HG03457 (cell line): ENCODE results near the gene PAIP1.
A peak's percentile ranks its signal among the peaks of the same experiment; 100 is the strongest.
"Not testable (repeated sequence)": the region's sequence is repeated elsewhere in the genome, so short reads cannot be mapped to it uniquely, and the experiment has no call there.

Source experiments
- ATAC-seq: cut with Tn5 transposase; IDR thresholded peaks from one replicate; pipeline ENCODE4 v1.9.1; 2021; ENCODE audit warnings: moderate number of reproducible peaks; ENCODE audit not compliant: unreplicated experiment

The PAIP1 gene, protein sequence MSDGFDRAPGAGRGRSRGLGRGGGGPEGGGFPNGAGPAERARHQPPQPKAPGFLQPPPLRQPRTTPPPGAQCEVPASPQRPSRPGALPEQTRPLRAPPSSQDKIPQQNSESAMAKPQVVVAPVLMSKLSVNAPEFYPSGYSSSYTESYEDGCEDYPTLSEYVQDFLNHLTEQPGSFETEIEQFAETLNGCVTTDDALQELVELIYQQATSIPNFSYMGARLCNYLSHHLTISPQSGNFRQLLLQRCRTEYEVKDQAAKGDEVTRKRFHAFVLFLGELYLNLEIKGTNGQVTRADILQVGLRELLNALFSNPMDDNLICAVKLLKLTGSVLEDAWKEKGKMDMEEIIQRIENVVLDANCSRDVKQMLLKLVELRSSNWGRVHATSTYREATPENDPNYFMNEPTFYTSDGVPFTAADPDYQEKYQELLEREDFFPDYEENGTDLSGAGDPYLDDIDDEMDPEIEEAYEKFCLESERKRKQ

GRCh38 chr5:43556857-43557542, at the start of gene PAIP1:
Gene PAIP1 (minus strand): TSS chr5:43557077. CDS start chr5:43556846, 231 bp downstream.
- ATAC-seq = peak; percentile 67

DNA sequence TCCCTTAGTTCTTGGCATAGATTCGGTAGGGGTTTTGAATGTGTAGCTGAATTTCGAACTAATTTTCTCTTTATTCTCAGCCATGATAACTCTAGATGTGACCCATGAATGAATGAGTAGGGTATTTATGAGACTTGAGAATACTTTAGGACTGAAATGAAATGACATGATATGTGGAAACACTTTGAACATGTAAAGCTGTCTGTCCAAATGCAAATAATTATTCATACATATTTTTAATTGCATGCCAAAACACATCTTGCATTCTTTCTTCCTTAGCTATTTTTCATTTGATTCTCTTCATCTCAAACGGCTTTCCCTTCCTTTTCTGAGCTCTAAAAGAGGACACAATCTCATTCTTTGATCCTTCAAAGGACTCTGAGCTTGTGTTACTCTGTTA, 49.5 kb upstream of the PAIP1 start:
- no peak for ATAC-seq

GRCh38 chr5:43604699-43605098, 47.8 kb upstream of the PAIP1 start:
- no peak for ATAC-seq

DNA sequence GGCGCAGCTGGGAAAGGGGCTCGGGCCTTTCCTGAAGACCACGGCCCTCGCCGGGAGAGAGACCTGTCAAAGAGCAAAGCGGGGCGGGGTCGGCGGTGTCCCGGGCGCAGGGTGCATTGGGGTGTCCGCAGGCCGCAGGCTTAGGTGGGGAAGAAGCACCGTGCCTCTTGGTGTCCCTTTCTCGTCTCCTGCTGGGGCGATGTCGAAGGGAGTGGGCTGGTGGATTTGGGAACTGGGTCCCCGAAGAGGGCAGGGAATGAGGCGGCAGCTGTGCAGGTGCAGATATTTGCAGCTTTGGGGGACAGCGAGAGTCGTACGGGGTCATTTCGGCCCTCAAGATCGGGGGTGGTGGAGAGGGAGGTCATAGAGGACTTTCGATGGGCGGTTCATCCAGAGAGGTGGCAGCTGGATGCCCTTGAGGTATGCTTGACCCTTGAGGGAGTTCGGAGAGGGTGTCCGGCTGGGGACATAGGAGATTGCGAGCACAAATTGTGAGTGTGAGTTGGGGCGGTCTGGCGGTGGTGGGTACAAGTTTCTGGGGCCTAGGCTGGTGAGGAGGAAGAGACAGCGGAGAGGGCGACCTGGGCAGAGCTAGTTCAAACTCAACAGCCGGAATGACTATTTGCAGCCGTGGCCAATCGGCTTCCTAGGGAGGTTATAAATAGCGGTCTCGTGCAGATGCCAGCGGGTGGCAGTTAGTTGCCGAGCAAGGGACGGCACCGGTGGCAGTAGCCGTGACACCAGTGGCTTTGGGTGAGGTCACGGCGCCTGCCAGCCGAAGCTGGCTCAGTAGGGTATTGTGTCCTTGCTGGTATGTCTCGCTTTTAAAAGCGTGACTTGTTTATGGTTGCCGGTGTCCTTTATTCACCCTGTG, 46.7 kb upstream of the PAIP1 start:
- ATAC-seq = peak; percentile 48

- peak; percentile 74 for ATAC-seq
Observed at GRCh38 chr5:43602461-43603343, 45.8 kb upstream of the PAIP1 start, which contains the start of gene NNT. Gene NNT (plus strand): TSS chr5:43603180. CDS start chr5:43609196, 6,016 bp downstream.

DNA sequence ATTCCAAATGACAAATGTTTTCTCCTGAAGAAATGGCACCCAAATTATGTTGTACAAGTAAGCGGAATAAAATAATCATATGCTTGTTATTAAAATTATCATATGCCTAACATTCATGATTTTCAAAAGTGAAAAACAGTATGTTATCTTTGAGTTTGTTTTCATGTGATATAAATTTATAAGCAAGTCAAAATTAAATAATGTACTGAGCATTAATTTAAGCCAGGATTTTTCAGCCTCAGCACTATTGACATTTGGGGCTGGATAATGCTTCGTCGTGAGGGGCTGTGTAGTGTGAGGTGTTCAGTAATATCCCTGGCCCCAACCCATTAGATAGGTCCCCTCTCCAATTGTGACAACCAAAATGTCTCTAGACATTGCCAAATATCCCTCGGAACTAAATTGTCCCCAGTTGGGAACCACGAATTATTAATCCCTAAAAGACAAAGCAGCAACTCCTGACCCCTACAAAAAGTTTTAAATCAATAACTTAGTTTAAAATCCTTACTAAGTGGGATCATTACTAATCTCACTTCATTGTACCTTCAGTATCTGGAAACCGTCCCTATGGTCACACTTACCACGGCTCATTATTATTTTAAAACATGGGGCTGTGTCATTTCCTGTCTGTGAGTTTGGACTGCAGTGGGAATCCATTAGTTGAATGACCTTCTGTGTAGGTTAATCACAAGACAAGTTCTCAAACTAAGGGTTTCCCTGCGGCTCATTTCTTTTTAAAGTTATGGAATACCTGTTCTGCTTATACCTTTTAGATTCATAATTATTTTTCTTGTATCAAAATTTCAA, 44.8 kb upstream of the PAIP1 start:
- ATAC-seq = peak; percentile 29

GRCh38 chr5:43598927-43599326, 42.0 kb upstream of the PAIP1 start:
- ATAC-seq = not testable (repeated sequence)

- peak; percentile 54 for ATAC-seq
Observed at GRCh38 chr5:43592363-43592762, 35.5 kb upstream of the PAIP1 start.

DNA sequence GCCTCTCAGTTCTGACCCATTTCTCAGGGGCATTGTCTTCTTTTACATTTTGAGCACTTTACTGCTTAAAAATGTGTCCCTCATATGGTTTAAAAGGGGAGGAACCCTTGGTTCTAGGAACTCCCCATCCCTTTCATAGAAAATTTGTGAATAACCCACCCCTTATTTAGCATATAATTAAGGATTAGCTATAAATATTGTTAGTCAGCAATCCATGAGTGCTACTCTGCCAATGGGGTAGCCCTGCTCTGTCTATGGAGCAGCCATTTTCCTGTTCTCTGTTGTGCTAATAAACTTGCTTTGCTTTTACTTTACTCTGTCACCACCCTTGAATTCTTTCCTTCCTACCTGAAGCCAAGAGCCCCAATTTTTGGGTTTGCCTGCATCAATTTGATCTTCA, 33.8 kb upstream of the PAIP1 start:
- ATAC-seq = no peak

GRCh38 chr5:43589310-43589709, 32.4 kb upstream of the PAIP1 start:
- ATAC-seq = no peak

DNA sequence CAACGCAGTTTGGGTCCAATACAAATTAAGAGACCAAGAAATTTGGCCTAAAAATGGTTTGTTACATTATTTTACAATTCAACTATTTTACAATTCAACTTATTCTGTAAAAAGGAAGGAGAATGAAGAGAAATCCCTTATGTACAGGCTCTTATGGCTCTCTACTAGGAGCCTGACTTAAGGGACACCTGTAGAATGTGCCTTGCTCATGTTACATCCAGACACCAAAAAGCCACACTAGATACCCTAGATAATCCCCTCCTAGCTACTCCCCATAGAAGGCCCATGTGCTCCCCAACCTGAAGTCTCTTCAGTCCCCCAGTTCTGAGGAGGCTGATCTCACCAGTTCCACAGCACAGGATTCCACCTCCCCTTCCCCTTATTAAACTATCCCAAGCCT, 32.0 kb upstream of the PAIP1 start:
- no peak for ATAC-seq

DNA sequence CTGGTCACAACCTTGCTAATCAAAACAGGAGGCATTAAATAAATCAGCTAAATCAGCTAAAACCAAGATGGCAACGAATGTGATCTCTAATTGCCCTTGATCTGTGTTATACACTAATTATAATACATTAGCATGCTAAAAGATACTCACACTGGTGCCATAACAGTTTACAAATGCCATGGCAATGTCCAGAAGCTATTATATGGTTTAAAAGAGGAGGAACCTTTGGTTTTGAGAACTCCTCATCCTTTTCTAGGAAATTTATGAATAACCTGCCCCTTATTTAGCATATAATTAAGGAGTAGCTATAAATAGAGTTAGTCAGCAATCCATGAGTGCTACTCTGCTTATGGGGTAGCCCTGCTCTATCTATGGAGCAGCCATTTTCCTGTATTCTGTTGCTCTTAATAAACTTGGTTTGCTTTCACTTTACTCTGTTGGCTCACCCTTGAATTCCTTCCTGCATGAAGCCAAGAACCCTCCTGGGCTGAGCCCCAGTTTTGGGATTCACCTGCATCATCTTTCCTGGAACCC, 27.4 kb upstream of the PAIP1 start:
- no peak for ATAC-seq

DNA sequence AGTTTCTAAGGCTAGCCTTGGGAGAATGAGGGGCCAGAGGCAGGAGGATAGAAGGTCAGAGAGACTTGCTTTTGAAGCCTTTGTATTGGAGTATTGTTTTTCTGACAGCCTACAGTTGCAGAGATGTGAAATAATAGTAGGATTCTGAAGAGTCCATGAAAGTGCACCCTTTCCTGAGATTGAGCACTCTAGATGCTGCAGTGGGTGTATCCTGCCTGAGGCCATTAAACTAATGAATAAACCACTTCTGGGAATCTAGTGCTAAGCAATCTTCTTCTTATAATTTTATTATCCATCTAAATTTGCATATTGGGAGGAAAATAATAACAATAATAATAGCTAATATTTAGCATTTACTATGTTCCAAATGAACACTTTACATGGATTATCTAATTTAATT, 26.8 kb upstream of the PAIP1 start:
- ATAC-seq = no peak

GRCh38 chr5:43582082-43583005, 25.5 kb upstream of the PAIP1 start:
- ATAC-seq = no peak

DNA sequence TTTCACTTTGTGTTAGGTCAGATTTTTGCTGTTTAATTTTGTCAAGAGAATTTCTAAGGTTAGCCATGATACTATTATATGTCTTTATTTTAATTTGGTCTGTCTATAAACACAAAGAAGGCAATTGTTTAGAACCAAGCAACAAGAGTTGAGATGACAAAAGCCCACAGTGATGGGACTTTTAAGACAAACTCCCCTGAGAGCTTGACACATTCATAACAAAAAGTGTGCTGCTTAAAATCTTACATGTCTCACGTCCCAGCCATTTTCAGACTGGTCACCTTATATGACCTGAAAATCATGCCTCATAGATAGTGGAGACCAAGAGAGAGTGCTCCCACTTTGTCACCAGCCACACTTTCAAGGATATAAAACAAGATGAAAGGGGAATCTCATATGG, 24.5 kb upstream of the PAIP1 start:
- no peak for ATAC-seq

GRCh38 chr5:43580402-43581210, 23.7 kb upstream of the PAIP1 start:
- ATAC-seq = not testable (repeated sequence)

GRCh38 chr5:43573058-43573457, 16.2 kb upstream of the PAIP1 start:
- ATAC-seq = no peak
